ENCODE measurements around the gene STAT5A. TPM values are rescaled to one million over a fixed set of nuclear protein-coding genes. Genes with fewer than 3 reads are reported as not detected.

STAT5A gene
- total RNA-seq, 1 donor from 2014 or later: 45.5 TPM

DNA sequence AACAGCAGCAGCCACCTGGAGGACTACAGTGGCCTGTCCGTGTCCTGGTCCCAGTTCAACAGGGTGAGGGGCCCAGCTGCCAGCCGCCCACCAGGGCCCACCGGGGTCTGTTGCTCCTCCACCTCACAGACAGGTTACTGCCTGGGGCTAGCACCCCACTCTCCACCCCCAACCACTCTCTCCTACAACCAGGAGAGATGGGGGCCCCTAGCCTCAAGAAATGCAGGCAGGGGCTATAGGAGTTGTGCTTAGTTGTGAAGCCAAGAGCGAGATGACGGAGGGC lies 18.0 kb downstream of the STAT5A start:
- no peak for DNase-seq (ENCODE audit: extremely low spot score, unreplicated experiment)
- peaks cover 47% of the 10 kb centered on the region for H3K36me3 Mint-ChIP-seq (ENCODE audit: unreplicated experiment)
- no peaks in the 10 kb centered on the region for H3K9me3 Mint-ChIP-seq (ENCODE audit: unreplicated experiment)
- H3K4me3 Mint-ChIP-seq (ENCODE audit: unreplicated experiment): no peak overlapping the region
- TF ChIP-seq, protein P1, sequence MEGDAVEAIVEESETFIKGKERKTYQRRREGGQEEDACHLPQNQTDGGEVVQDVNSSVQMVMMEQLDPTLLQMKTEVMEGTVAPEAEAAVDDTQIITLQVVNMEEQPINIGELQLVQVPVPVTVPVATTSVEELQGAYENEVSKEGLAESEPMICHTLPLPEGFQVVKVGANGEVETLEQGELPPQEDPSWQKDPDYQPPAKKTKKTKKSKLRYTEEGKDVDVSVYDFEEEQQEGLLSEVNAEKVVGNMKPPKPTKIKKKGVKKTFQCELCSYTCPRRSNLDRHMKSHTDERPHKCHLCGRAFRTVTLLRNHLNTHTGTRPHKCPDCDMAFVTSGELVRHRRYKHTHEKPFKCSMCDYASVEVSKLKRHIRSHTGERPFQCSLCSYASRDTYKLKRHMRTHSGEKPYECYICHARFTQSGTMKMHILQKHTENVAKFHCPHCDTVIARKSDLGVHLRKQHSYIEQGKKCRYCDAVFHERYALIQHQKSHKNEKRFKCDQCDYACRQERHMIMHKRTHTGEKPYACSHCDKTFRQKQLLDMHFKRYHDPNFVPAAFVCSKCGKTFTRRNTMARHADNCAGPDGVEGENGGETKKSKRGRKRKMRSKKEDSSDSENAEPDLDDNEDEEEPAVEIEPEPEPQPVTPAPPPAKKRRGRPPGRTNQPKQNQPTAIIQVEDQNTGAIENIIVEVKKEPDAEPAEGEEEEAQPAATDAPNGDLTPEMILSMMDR (IDR thresholded peaks at IDR 0.05): no peak
- H3K4me1 Mint-ChIP-seq (ENCODE audit: unreplicated experiment): peaks cover 2% of the 10 kb centered on the region
- H3K27me3 Mint-ChIP-seq (ENCODE audit: unreplicated experiment): no peaks in the 10 kb centered on the region
- no peak overlapping the region for H3K27ac Mint-ChIP-seq (ENCODE audit: unreplicated experiment)

- TF ChIP-seq, protein P1 (IDR thresholded peaks at IDR 0.05): no peak
- H3K36me3 Mint-ChIP-seq (ENCODE audit: unreplicated experiment): peaks cover 42% of the 10 kb centered on the region
- H3K9me3 Mint-ChIP-seq (ENCODE audit: unreplicated experiment): no peaks in the 10 kb centered on the region
- no peak overlapping the region for H3K27ac Mint-ChIP-seq (ENCODE audit: unreplicated experiment)
- no peak for DNase-seq (ENCODE audit: extremely low spot score, unreplicated experiment)
- no peak overlapping the region for H3K4me3 Mint-ChIP-seq (ENCODE audit: unreplicated experiment)
- no peaks in the 10 kb centered on the region for H3K27me3 Mint-ChIP-seq (ENCODE audit: unreplicated experiment)
- peaks cover 10% of the 10 kb centered on the region for H3K4me1 Mint-ChIP-seq (ENCODE audit: unreplicated experiment)
Observed at GRCh38 chr17:42307362-42307927, 19.1 kb downstream of the STAT5A start.

DNA sequence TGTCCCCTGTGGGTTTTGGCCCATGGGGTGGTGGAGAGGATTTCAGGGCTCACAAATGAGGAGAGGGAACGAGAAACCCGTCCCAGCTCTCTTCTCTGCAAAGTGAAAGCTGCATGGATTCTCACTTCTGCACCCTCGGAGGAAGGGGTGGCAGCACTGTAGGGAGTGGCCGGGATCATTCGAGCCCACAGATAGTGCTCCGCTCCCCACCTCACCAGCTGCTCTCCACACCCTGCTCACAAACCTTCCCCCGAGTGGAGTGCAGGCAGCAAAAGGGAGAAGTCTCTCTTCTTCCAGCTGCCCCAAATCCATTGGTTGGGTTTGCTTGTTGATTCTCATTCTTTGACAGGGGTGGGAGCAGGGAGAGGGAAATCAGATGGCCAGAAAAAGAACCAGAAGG lies 20.1 kb downstream of the STAT5A start:
- Mint-ChIP-seq H3K4me1 (ENCODE audit: unreplicated experiment) (peaks cover 10% of the 10 kb centered on the region), H3K36me3 (ENCODE audit: unreplicated experiment) (peaks cover 42% of the 10 kb centered on the region), H3K27me3 (ENCODE audit: unreplicated experiment) (no peaks in the 10 kb centered on the region), H3K27ac (ENCODE audit: unreplicated experiment) (no peak overlapping the region), H3K4me3 (ENCODE audit: unreplicated experiment) (no peak overlapping the region), H3K9me3 (ENCODE audit: unreplicated experiment) (no peaks in the 10 kb centered on the region)
- TF ChIP-seq, protein P1 (IDR thresholded peaks at IDR 0.05): no peak
- DNase-seq (ENCODE audit: extremely low spot score, unreplicated experiment): no peak

DNA sequence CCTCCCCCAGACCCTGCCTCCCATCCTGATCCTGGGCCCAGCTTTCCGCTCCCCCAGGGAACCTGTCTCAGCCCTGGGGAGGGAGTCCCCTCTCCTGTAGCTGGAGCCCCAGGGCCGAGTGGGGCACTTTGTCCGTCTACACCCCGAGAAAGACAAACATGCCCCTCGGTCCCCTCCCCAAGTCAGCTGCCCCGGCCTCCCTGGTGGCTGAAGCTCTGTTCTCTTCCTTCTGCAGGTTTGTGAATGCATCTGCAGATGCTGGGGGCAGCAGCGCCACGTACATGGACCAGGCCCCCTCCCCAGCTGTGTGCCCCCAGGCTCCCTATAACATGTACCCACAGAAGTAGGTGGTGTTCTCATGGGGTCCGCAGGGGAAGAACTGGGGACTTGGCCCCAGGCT lies 20.8 kb downstream of the STAT5A start:
- H3K27ac Mint-ChIP-seq (ENCODE audit: unreplicated experiment): peak overlapping the region; percentile 40
- no peak for DNase-seq (ENCODE audit: extremely low spot score, unreplicated experiment)
- H3K4me1 Mint-ChIP-seq (ENCODE audit: unreplicated experiment): peaks cover 10% of the 10 kb centered on the region
- peaks cover 39% of the 10 kb centered on the region for H3K36me3 Mint-ChIP-seq (ENCODE audit: unreplicated experiment)
- no peaks in the 10 kb centered on the region for H3K9me3 Mint-ChIP-seq (ENCODE audit: unreplicated experiment)
- H3K4me3 Mint-ChIP-seq (ENCODE audit: unreplicated experiment): no peak overlapping the region
- TF ChIP-seq, protein P1 (IDR thresholded peaks at IDR 0.05): no peak
- H3K27me3 Mint-ChIP-seq (ENCODE audit: unreplicated experiment): no peaks in the 10 kb centered on the region

DNA sequence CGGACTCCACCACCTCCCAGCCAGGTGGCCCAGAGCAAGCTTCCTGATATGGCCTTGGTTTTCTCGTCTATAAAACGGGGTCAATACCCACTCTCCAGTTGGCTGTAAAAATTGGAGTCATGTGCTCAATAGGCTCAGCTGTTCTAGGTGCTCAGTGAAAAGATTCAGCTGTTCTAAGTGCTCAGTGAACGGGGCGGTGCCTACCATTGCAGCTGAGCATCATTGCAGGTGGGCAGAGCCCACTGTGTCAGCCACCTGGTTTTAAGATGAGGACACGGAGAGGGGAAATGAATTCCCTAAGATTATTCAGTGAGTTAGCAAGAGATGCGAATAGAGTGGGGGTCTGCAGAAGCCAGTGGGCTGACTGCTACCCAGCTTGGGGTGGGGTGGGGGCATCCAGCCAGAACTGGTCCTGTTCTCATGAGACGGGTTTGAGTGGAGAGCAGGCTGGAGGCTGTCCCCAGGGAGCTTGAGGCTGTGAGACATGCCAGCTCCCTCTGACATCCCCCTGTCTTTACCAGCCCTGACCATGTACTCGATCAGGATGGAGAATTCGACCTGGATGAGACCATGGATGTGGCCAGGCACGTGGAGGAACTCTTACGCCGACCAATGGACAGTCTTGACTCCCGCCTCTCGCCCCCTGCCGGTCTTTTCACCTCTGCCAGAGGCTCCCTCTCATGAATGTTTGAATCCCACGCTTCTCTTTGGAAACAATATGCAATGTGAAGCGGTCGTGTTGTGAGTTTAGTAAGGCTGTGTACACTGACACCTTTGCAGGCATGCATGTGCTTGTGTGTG lies 21.9 kb downstream of the STAT5A start:
- Mint-ChIP-seq H3K27me3 (ENCODE audit: unreplicated experiment) (no peaks in the 10 kb centered on the region), H3K36me3 (ENCODE audit: unreplicated experiment) (peaks cover 32% of the 10 kb centered on the region), H3K4me3 (ENCODE audit: unreplicated experiment) (no peak overlapping the region), H3K4me1 (ENCODE audit: unreplicated experiment) (peaks cover 10% of the 10 kb centered on the region), H3K9me3 (ENCODE audit: unreplicated experiment) (no peaks in the 10 kb centered on the region), H3K27ac (ENCODE audit: unreplicated experiment) (peak overlapping the region; percentile 40)
- DNase-seq (ENCODE audit: extremely low spot score, unreplicated experiment): no peak
- TF ChIP-seq, protein P1 (IDR thresholded peaks at IDR 0.05): peak; percentile 11
